OCI-LY1 (cell line): ENCODE data around the gene CD22.

ENCODE experiments used
- H2AFZ ChIP-seq: fragments of 200-600 bp; sonication (generic), shearing (Covaris generic); 2 replicates; pipeline ENCODE4 v1.6.0; 2014; ENCODE audit warnings: antibody characterized with exemption, mild to moderate bottlenecking, low read length
- H3F3A ChIP-seq: fragments of 200-600 bp; sonication (generic), shearing (Covaris generic); 2 replicates; pipeline ENCODE4 v1.6.0; 2014; ENCODE audit warnings: mild to moderate bottlenecking, antibody characterized with exemption, low read length, moderate library complexity; ENCODE audit not compliant: insufficient read depth
- H3K27ac ChIP-seq: fragments of 200-600 bp; sonication (generic); 2 replicates; pipeline ENCODE4 v1.5.1; 2014; ENCODE audit warnings: low read length, mixed run types, mild to moderate bottlenecking, low read depth; ENCODE audit not compliant: poor library complexity, severe bottlenecking
- H3K27me3 ChIP-seq: fragments of 200-600 bp; sonication (generic); 2 replicates; pipeline ENCODE4 v1.6.0; 2014; ENCODE audit warnings: antibody characterized with exemption, mild to moderate bottlenecking, low read length, moderate library complexity; ENCODE audit not compliant: insufficient read depth
- H3K36me3 ChIP-seq: fragments of 200-600 bp; sonication (generic); 2 replicates; pipeline ENCODE4 v1.6.1; 2014; ENCODE audit warnings: mild to moderate bottlenecking, antibody characterized with exemption, low read length, moderate library complexity, mixed read lengths; ENCODE audit not compliant: insufficient read depth
- H3K4me1 ChIP-seq: fragments of 200-600 bp; sonication (generic); 2 replicates; pipeline ENCODE4 v1.5.1; 2014; ENCODE audit warnings: mild to moderate bottlenecking, low read length, moderate library complexity; ENCODE audit not compliant: insufficient read depth, severe bottlenecking
- H3K4me2 ChIP-seq: fragments of 200-600 bp; sonication (generic), shearing (Covaris generic); 2 replicates; pipeline ENCODE4 v1.6.1; 2014; ENCODE audit warnings: low read length
- H3K4me3 ChIP-seq: fragments of 200-600 bp; sonication (generic); 2 replicates; pipeline ENCODE4 v1.5.1; 2014; ENCODE audit warnings: low read length, low read depth, mild to moderate bottlenecking, mixed read lengths; ENCODE audit not compliant: poor library complexity, severe bottlenecking
- H3K79me2 ChIP-seq: fragments of 200-600 bp; shearing (Covaris generic); 2 replicates; pipeline ENCODE4 v1.6.1; 2016; ENCODE audit warnings: mixed run types, low read length, mixed read lengths; ENCODE audit not compliant: insufficient read depth
- H3K9ac ChIP-seq: fragments of 200-600 bp; sonication (generic), shearing (Covaris generic); 2 replicates; pipeline ENCODE4 v1.6.1; 2014; ENCODE audit warnings: mild to moderate bottlenecking, low read length, mixed read lengths
- H3K9me2 ChIP-seq: fragments of 200-600 bp; sonication (generic), shearing (Covaris generic); 2 replicates; pipeline ENCODE4 v1.6.1; 2014; ENCODE audit warnings: low read depth, mild to moderate bottlenecking, low read length, mixed read lengths
- H3K9me3 ChIP-seq: fragments of 200-600 bp; shearing (Covaris generic); 2 replicates; pipeline ENCODE4 v1.6.1; 2014; ENCODE audit warnings: low read length, mixed read lengths
- H4K20me1 ChIP-seq: fragments of 200-600 bp; sonication (generic), shearing (Covaris generic); 2 replicates; pipeline ENCODE4 v1.6.0; 2016; ENCODE audit warnings: mild to moderate bottlenecking, low read length; ENCODE audit not compliant: insufficient read depth
- CTCF ChIP-seq: fragments of 200-600 bp; sonication (generic), shearing (Covaris generic); IDR thresholded peaks from 2 replicates; pipeline ENCODE4 v1.5.1; 2017; ENCODE audit warnings: mild to moderate bottlenecking, antibody characterized with exemption, low read length, moderate library complexity, mixed read lengths
- EZH2 ChIP-seq: fragments of 200-600 bp; sonication (generic), shearing (Covaris generic); IDR thresholded peaks from 2 replicates; pipeline ENCODE4 v1.8.0; 2017; ENCODE audit warnings: borderline replicate concordance, mixed run types, mild to moderate bottlenecking, antibody characterized with exemption, low read length, moderate library complexity, mixed read lengths

The CD22 gene

GRCh38 chr19:35322014-35322413, 7.0 kb upstream of the CD22 start:
- H3K9me2 ChIP-seq, result no peaks in the 10 kb centered on the region
- no peak overlapping the region for H3K4me3 ChIP-seq
- no peaks in the 10 kb centered on the region for H4K20me1 ChIP-seq
- no peak overlapping the region for H3K4me2 ChIP-seq
- no peaks in the 10 kb centered on the region for H3K27me3 ChIP-seq
- H3K36me3 ChIP-seq, result no peaks in the 10 kb centered on the region; the same call in 1 of the 2 replicates
- no peaks in the 10 kb centered on the region for H3K9me3 ChIP-seq
- H3K9ac ChIP-seq, result no peak overlapping the region
- H2AFZ ChIP-seq, result no peak overlapping the region
- no peak overlapping the region for H3K27ac ChIP-seq
- H3F3A ChIP-seq, result no peaks in the 10 kb centered on the region
- no peaks in the 10 kb centered on the region for H3K79me2 ChIP-seq
- H3K4me1 ChIP-seq, result peaks cover 64% of the 10 kb centered on the region
- TF ChIP-seq CTCF, result no peak
- no peak for TF ChIP-seq EZH2

- Histone ChIP-seq H3K27me3 (no peaks in the 10 kb centered on the region), H4K20me1 (no peaks in the 10 kb centered on the region), H3K9me2 (no peaks in the 10 kb centered on the region), H3K4me1 (peaks cover 70% of the 10 kb centered on the region), H3F3A (no peaks in the 10 kb centered on the region), H3K79me2 (peaks cover 3% of the 10 kb centered on the region; the same call in 1 of the 2 replicates), H3K4me3 (no peak overlapping the region), H2AFZ (no peak overlapping the region), H3K9me3 (no peaks in the 10 kb centered on the region), H3K27ac (peak overlapping the region; percentile 95), H3K9ac (no peak overlapping the region), H3K4me2 (no peak overlapping the region; the same call in 1 of the 2 replicates), H3K36me3 (peaks cover 27% of the 10 kb centered on the region)
- no peak for TF ChIP-seq EZH2
- TF ChIP-seq CTCF, result peak; percentile 48; the same call in 1 of the 2 replicates
Measured at GRCh38 chr19:35327642-35328041, 1.3 kb upstream of the CD22 start.

GRCh38 chr19:35329323-35329722, 336 bp downstream of the CD22 start:
- Histone ChIP-seq H3K9ac (peak overlapping the region; percentile 97), H3K79me2 (peaks cover 3% of the 10 kb centered on the region; the same call in 1 of the 2 replicates)
- TF ChIP-seq CTCF, result no peak
- TF ChIP-seq EZH2, result no peak

More at GRCh38 chr19:35329323-35329722, 336 bp downstream of the CD22 start:
- Histone ChIP-seq H3K4me3 (peak overlapping the region; percentile 95), H3K9me3 (no peaks in the 10 kb centered on the region), H3K36me3 (peaks cover 43% of the 10 kb centered on the region), H3K9me2 (no peaks in the 10 kb centered on the region), H3F3A (no peaks in the 10 kb centered on the region), H2AFZ (no peak overlapping the region), H3K4me2 (peak overlapping the region; percentile 90), H3K27me3 (no peaks in the 10 kb centered on the region), H4K20me1 (no peaks in the 10 kb centered on the region), H3K27ac (peak overlapping the region; percentile 95), H3K4me1 (peaks cover 71% of the 10 kb centered on the region)
